ENCODE results near the gene RUVBL2.

The RUVBL2 gene

GRCh38 chr19:48993175-48994034 lies at the start of gene RUVBL2, which contains the start of gene GYS1:
TSS of gene RUVBL2 (plus strand) at chr19:48993887. CDS start at chr19:48993912, 25 bp downstream.
TSS of gene GYS1 (minus strand) at chr19:48993309. CDS start at chr19:48993112, 197 bp downstream.
- FAIRE-seq: peak; percentile 100
- peak; percentile 96 for DNase-seq (ENCODE audit: insufficient read length, low spot score)

GRCh38 chr19:48945415-48945814 lies 48.3 kb upstream of the RUVBL2 start:
- FAIRE-seq (no peak), DNase-seq (ENCODE audit: insufficient read length, low spot score) (no peak)

- no peak for DNase-seq (ENCODE audit: insufficient read length, low spot score)
- no peak for FAIRE-seq
Measured at GRCh38 chr19:48945817-48946216, 47.9 kb upstream of the RUVBL2 start.

- FAIRE-seq (no peak), DNase-seq (ENCODE audit: insufficient read length, low spot score) (no peak)
Measured at GRCh38 chr19:48946463-48947257, 47.0 kb upstream of the RUVBL2 start.

GRCh38 chr19:48947258-48947542 lies 46.5 kb upstream of the RUVBL2 start:
- FAIRE-seq (no peak), DNase-seq (ENCODE audit: insufficient read length, low spot score) (no peak)

GRCh38 chr19:48950159-48950558 lies 43.5 kb upstream of the RUVBL2 start:
- no peak for DNase-seq (ENCODE audit: insufficient read length, low spot score)
- FAIRE-seq: no peak

- FAIRE-seq (no peak), DNase-seq (ENCODE audit: insufficient read length, low spot score) (no peak)
Measured at GRCh38 chr19:48950830-48951519, 42.7 kb upstream of the RUVBL2 start.

GRCh38 chr19:48953141-48953540 lies 40.5 kb upstream of the RUVBL2 start:
- no peak for FAIRE-seq
- no peak for DNase-seq (ENCODE audit: insufficient read length, low spot score)

GRCh38 chr19:48953990-48954594 lies 39.6 kb upstream of the RUVBL2 start:
- FAIRE-seq (no peak), DNase-seq (ENCODE audit: insufficient read length, low spot score) (no peak)

GRCh38 chr19:48954595-48955307 lies 38.9 kb upstream of the RUVBL2 start, which contains the start of gene BAX:
TSS of gene BAX (plus strand) at chr19:48954875. CDS start at chr19:48954929, 54 bp downstream.
- DNase-seq (ENCODE audit: insufficient read length, low spot score) (peak; percentile 92), FAIRE-seq (peak; percentile 93)

GRCh38 chr19:48955308-48955958 lies 38.3 kb upstream of the RUVBL2 start:
- FAIRE-seq (peak; percentile 45), DNase-seq (ENCODE audit: insufficient read length, low spot score) (no peak)

- FAIRE-seq (no peak), DNase-seq (ENCODE audit: insufficient read length, low spot score) (no peak)
Measured at GRCh38 chr19:48958006-48958405, 35.7 kb upstream of the RUVBL2 start.

- DNase-seq (ENCODE audit: insufficient read length, low spot score): no peak
- FAIRE-seq: no peak
Measured at GRCh38 chr19:48959341-48960239, 34.1 kb upstream of the RUVBL2 start.

GRCh38 chr19:48961051-48961649 lies 32.5 kb upstream of the RUVBL2 start:
- DNase-seq (ENCODE audit: insufficient read length, low spot score) (no peak), FAIRE-seq (no peak)

- no peak for FAIRE-seq
- DNase-seq (ENCODE audit: insufficient read length, low spot score): no peak
Measured at GRCh38 chr19:48961673-48962028, 32.0 kb upstream of the RUVBL2 start.

- FAIRE-seq (peak; percentile 89), DNase-seq (ENCODE audit: insufficient read length, low spot score) (peak; percentile 68)
Measured at GRCh38 chr19:48962029-48962848, 31.4 kb upstream of the RUVBL2 start.

- DNase-seq (ENCODE audit: insufficient read length, low spot score): no peak
- peak; percentile 18 for FAIRE-seq
Measured at GRCh38 chr19:48962849-48963165, 30.9 kb upstream of the RUVBL2 start.
